GM12878 (cell line): ENCODE data around the gene SLC12A3. TPM values are rescaled to one million over a fixed set of nuclear protein-coding genes. Genes with fewer than 3 reads are reported as not detected.

Experiments
- ATAC-seq: fragments of 200-7000 bp; cut with Tn5 transposase; 3 replicates; pipeline ENCODE4 v1.9.1; 2020; ENCODE audit warnings: mild to moderate bottlenecking, moderate library complexity
- BruUV-seq: library from RNA; stranded (reverse); fragments of 400-500 nt; replicated peaks from 2 replicates; lab custom pipeline; 2021; lab: Mats Ljungman, UMichigan
- CTCF ChIA-PET: fragments of 300-600 bp; sonication (Branson Sonifier 250); formaldehyde crosslinking; extraction: SDS; loops from one replicate; lab custom pipeline; 2021; ENCODE audit warnings: inconsistent platforms; lab: Yijun Ruan, JAX
- POLR2A ChIA-PET: fragments of 350-600 bp; formaldehyde crosslinking; extraction: SDS; loops from one replicate; lab custom pipeline; 2021; ENCODE audit warnings: inconsistent platforms; lab: Charles Lee
- RAD21 ChIA-PET: fragments of 300-600 bp; sonication (Branson Sonifier 250); formaldehyde crosslinking; loops from one replicate; lab custom pipeline; 2023; ENCODE audit warnings: antibody characterized with exemption; ENCODE audit not compliant: unreplicated experiment; lab: Charles Lee
- SMC1A ChIA-PET: fragments of 300-600 bp; sonication (Branson Sonifier 250); formaldehyde crosslinking; loops from one replicate; lab custom pipeline; 2023; ENCODE audit not compliant: unreplicated experiment, uncharacterized antibody; lab: Charles Lee
- DNase-seq: peaks from one replicate; pipeline ENCODE4 v3.0.0-alpha.2; 2011; ENCODE audit warnings: low read depth, low spot score
- FAIRE-seq: peaks from 3 replicates; lab custom pipeline; 2011; peaks lifted over from hg19 to GRCh38; lab: Jason Lieb, UNC
- H2AFZ ChIP-seq: 2 replicates; pipeline ENCODE4 v1.6.0; 2011; ENCODE audit warnings: low read depth, low read length, control low read depth; ENCODE audit not compliant: control insufficient read depth
- H3K27ac ChIP-seq: 2 replicates; pipeline ENCODE4 v1.5.1; 2011; ENCODE audit warnings: control low read depth; ENCODE audit not compliant: control insufficient read depth, insufficient read depth
- H3K27me3 ChIP-seq, 2 experiments: replicated peaks in 1 of 2; 2 replicates each; pipeline versions ENCODE4 v1.6.0 to v1.6.1; 2011; ENCODE audit warnings: low read length in 1 of 2; ENCODE audit not compliant: control insufficient read depth in 2 of 2, insufficient read depth in 2 of 2
- H3K36me3 ChIP-seq, 2 experiments: 2 replicates each; pipeline ENCODE4 v1.5.1; 2011; ENCODE audit warnings: low read length in 1 of 2; ENCODE audit not compliant: control insufficient read depth in 2 of 2, insufficient read depth in 2 of 2
- H3K4me1 ChIP-seq: 2 replicates; pipeline ENCODE4 v1.6.1; 2011; ENCODE audit warnings: mild to moderate bottlenecking, low read length, moderate library complexity, mixed read lengths; ENCODE audit not compliant: control insufficient read depth, insufficient read depth
- H3K4me2 ChIP-seq: 2 replicates; pipeline ENCODE4 v1.6.0; 2011; ENCODE audit warnings: control low read depth; ENCODE audit not compliant: control insufficient read depth, insufficient read depth
- H3K4me3 ChIP-seq: fragments of 200-600 bp; sonication (generic); 2 replicates; pipeline ENCODE4 v1.5.1; 2016
- H3K79me2 ChIP-seq: 2 replicates; pipeline ENCODE4 v1.6.0; 2011; ENCODE audit warnings: low read length; ENCODE audit not compliant: control insufficient read depth, insufficient read depth
- H3K9ac ChIP-seq: 2 replicates; pipeline ENCODE4 v1.8.0; 2011; ENCODE audit warnings: low read length, control low read depth, mixed read lengths; ENCODE audit not compliant: control insufficient read depth, insufficient read depth
- H3K9me3 ChIP-seq: replicated peaks from 3 replicates; pipeline ENCODE4 v1.5.1; 2011; ENCODE audit warnings: mild to moderate bottlenecking, low read length; ENCODE audit not compliant: control insufficient read depth, insufficient read depth
- H4K20me1 ChIP-seq: 2 replicates; pipeline ENCODE4 v1.6.0; 2011; ENCODE audit not compliant: control insufficient read depth, insufficient read depth
- BCL11A ChIP-seq: IDR thresholded peaks from 2 replicates; pipeline ENCODE4 v1.6.1; 2011; ENCODE audit warnings: low read depth, low read length
- BHLHE40 ChIP-seq, 2 experiments: fragments of 450-650 bp in 1 of 2; IDR thresholded peaks; 2 replicates each; pipeline ENCODE4 v1.6.1; 2011 to 2017; ENCODE audit warnings: low read depth in 2 of 2, borderline replicate concordance in 1 of 2, improper control_type of control experiment in 1 of 2, low read length in 1 of 2, mild to moderate bottlenecking in 1 of 2
- CREB1 ChIP-seq: IDR thresholded peaks from 2 replicates; pipeline ENCODE4 v1.6.1; 2012; ENCODE audit warnings: low read depth, mild to moderate bottlenecking, inconsistent platforms
- EED ChIP-seq: sonication (generic); IDR thresholded peaks from 2 replicates; pipeline ENCODE4 v1.6.1; 2016; ENCODE audit warnings: antibody characterized with exemption, low read depth
- FOS ChIP-seq: IDR thresholded peaks from 3 replicates; pipeline ENCODE4 v1.6.1; 2011; ENCODE audit warnings: borderline replicate concordance; ENCODE audit not compliant: insufficient read length; ENCODE audit errors: extremely low read depth
- HDGF ChIP-seq: fragments of 450-650 bp; IDR thresholded peaks from 2 replicates; pipeline ENCODE4 v1.6.1; 2016; ENCODE audit warnings: antibody characterized with exemption
- NBN ChIP-seq: fragments of 450-650 bp; IDR thresholded peaks from 2 replicates; pipeline ENCODE4 v1.6.1; 2016
- PAX8 ChIP-seq: fragments of 450-650 bp; IDR thresholded peaks from 2 replicates; pipeline ENCODE4 v1.6.1; 2017; ENCODE audit warnings: mild to moderate bottlenecking, moderate library complexity
- POLR2AphosphoS2 ChIP-seq: IDR thresholded peaks from 2 replicates; pipeline ENCODE4 v1.6.1; 2011; ENCODE audit warnings: low read depth, mild to moderate bottlenecking, low read length, improper control_type of control experiment, moderate library complexity
- RUNX3 ChIP-seq: IDR thresholded peaks from 2 replicates; pipeline ENCODE4 v1.6.1; 2012; ENCODE audit warnings: low read length, inconsistent platforms
- SP1 ChIP-seq: IDR thresholded peaks from one replicate; pipeline ENCODE4 v1.6.1; 2011; ENCODE audit warnings: low read depth, low read length
- SREBF1 ChIP-seq: IDR thresholded peaks from 2 replicates; pipeline ENCODE4 v1.6.1; 2012; ENCODE audit warnings: mild to moderate bottlenecking, low read length
- SREBF2 ChIP-seq: IDR thresholded peaks from 2 replicates; pipeline ENCODE4 v1.6.1; 2012; ENCODE audit warnings: mild to moderate bottlenecking, low read length
- SRF ChIP-seq, 2 experiments: IDR thresholded peaks; 2 replicates each; pipeline ENCODE4 v1.6.1; 2011; ENCODE audit warnings: low read depth in 2 of 2, low read length in 2 of 2, mild to moderate bottlenecking in 1 of 2, moderate library complexity in 1 of 2
- WRNIP1 ChIP-seq: IDR thresholded peaks from 2 replicates; pipeline ENCODE4 v1.6.1; 2011; ENCODE audit warnings: low read depth, low read length, improper control_type of control experiment, borderline replicate concordance
- WGBS: methylation state at CpG from one replicate; pipeline ENCODE4 v1.1.6; 2016; ENCODE audit warnings: low lambda C conversion rate; ENCODE audit not compliant: insufficient replicate concordance, insufficient coverage; ENCODE audit errors: missing lambda C conversion rate; 5-methylcytosine and 5-hydroxymethylcytosine counted together
- in situ Hi-C: fragments of 300-500 bp; cut with MboI; formaldehyde crosslinking; loops from 9 replicates; pipeline ENCODE4 v1.14.3; 2018; ENCODE audit warnings: mixed read lengths
- intact Hi-C: fragments of 100-400 bp; cut with micrococcal nuclease; formaldehyde crosslinking; loops from one replicate; pipeline ENCODE4 v1.14.2; 2022; ENCODE audit not compliant: unreplicated experiment
- polyA plus RNA-seq, 11 experiments: library from polyadenylated mRNA; depleted of rRNA in 4 of 11; unstranded in 6 of 11; stranded (reverse) in 5 of 11; fragments of >200 nt; fragmentation: Nextera tagmentation in 4 of 11; fragmentation: Illumina TruSeq in 1 of 11; extraction: Ambion mirVana in 4 of 11; extraction: Trizol in 1 of 11; gene quantifications; 1 replicate in 1 of 11; 2 replicates in 10 of 11; pipeline versions ENCODE4 v1.2.1 to v1.2.3, GENCODE V29; 2011 to 2016; ENCODE audit warnings: inconsistent platforms in 2 of 11, missing spikeins in 2 of 11, low read depth in 1 of 11
- total RNA-seq, 4 experiments: library from RNA; depleted of rRNA in 3 of 4; stranded (reverse); fragments of >200 nt in 3 of 4; fragmentation: Illumina TruSeq in 1 of 4; extraction: Trizol in 1 of 4; gene quantifications; 2 replicates each; pipeline versions ENCODE4 v1.2.1 to v1.2.3, GENCODE V29; 2013 to 2021
- TF ChIP-seq, protein P1 (sequence below): fragments of 450-650 bp; IDR thresholded peaks from 2 replicates; pipeline ENCODE4 v1.6.1; 2017; ENCODE audit warnings: mild to moderate bottlenecking

Gene SLC12A3
- total and polyA plus RNA-seq, 10 of the 15 experiments (the other 5 are each of a cell fraction or from before 2014, with no cell fraction given) = 0.05 to 6.3 (median 3.1) TPM

- Histone ChIP-seq H3K4me1 (no peaks in the 10 kb centered on the region), H3K9me3 (no peaks in the 10 kb centered on the region), H2AFZ (no peak overlapping the region), H3K9ac (no peak overlapping the region), H3K4me3 (no peak overlapping the region), H3K4me2 (no peak overlapping the region), H3K27me3 (no peaks in the 10 kb centered on the region), H3K36me3 (peaks cover 14 to 22% of the 10 kb centered on the region in 2 experiments; a peak in 3 of 4 replicates)
- in situ Hi-C loops = no loop called here
- POLR2A ChIA-PET = interaction anchor here (0.5 to 0.9 kb wide), 2 partner anchors 18 to 563 kb away, joined by 3 to 5 read pairs; no protein-coding TSS in a partner anchor
- no peak for FAIRE-seq
- no TSS peak for BruUV-seq
- intact Hi-C loops = no loop called here
- SMC1A ChIA-PET = interaction anchor here (0.9 to 2.5 kb wide), 2 partner anchors 8 to 45 kb away, joined by 3 to 10 read pairs; no protein-coding TSS in a partner anchor
- RAD21 ChIA-PET = interaction anchor here (2.0 kb wide), 1 partner anchor 29 kb away, joined by 7 read pairs; no protein-coding TSS in a partner anchor
- TF ChIP-seq RUNX3 (no peak), CREB1 (no peak), SRF (IDR thresholded peaks at IDR 0.05; ENCODE audit: low read depth in 2 of 2, low read length in 2 of 2) (no peak), WRNIP1 (no peak), POLR2AphosphoS2 (no peak), FOS (no peak), SP1 (no peak), NBN (no peak), SREBF2 (no peak), HDGF (no peak), EED (no peak), SREBF1 (no peak), BHLHE40 (IDR thresholded peaks at IDR 0.05; ENCODE audit: borderline replicate concordance in 1 of 2, low read depth in 2 of 2, low read length in 1 of 2) (no peak), BCL11A (no peak), PAX8 (no peak)
- TF ChIP-seq, protein P1, sequence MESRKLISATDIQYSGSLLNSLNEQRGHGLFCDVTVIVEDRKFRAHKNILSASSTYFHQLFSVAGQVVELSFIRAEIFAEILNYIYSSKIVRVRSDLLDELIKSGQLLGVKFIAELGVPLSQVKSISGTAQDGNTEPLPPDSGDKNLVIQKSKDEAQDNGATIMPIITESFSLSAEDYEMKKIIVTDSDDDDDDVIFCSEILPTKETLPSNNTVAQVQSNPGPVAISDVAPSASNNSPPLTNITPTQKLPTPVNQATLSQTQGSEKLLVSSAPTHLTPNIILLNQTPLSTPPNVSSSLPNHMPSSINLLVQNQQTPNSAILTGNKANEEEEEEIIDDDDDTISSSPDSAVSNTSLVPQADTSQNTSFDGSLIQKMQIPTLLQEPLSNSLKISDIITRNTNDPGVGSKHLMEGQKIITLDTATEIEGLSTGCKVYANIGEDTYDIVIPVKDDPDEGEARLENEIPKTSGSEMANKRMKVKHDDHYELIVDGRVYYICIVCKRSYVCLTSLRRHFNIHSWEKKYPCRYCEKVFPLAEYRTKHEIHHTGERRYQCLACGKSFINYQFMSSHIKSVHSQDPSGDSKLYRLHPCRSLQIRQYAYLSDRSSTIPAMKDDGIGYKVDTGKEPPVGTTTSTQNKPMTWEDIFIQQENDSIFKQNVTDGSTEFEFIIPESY = no peak
- TF ChIP-seq, all 136 proteins: peak for 0
- DNase-seq (no peak), ATAC-seq (no peak)
- no peak overlapping the region for H3K27ac ChIP-seq
- H4K20me1 ChIP-seq = no peaks in the 10 kb centered on the region
- no peaks in the 10 kb centered on the region for H3K79me2 ChIP-seq
- 98% methylated on average over 2 of the region's 2 CpGs for WGBS
- CTCF ChIA-PET = interaction anchor here (1.7 to 1.9 kb wide), 2 partner anchors 13 to 37 kb away, joined by 4 to 8 read pairs; no protein-coding TSS in a partner anchor
These were observed 34.3 kb upstream of the SLC12A3 start for GRCh38 chr16:56830669-56831068.
